Measurements from ENCODE around the gene POM121L2. TPM values are rescaled to one million over a fixed set of nuclear protein-coding genes. Genes with fewer than 3 reads are reported as not detected.

Gene POM121L2
- total and polyA plus RNA-seq, 2 of the 13 experiments (the other 11 are each of a cell fraction or from before 2014, with no cell fraction given) = not detected

DNA sequence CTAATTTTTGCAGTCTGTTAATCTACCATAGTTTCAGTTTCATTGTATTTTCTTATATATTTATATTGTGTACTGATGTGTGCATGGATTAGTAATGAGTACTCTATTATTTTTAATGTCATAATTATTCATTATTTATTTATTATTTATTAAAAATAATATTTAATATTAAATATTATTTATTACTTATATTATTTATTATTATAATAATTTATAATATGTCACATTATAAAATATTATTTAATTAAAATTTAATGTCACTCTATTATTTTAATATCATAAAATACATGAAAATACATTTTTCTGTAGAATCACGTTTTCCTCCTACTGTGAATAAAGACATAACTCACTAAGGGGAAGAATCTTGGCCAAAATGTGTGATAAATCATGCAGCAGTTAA, 30.5 kb downstream of the POM121L2 start (continued):
- TF ChIP-seq RXRA (CRISPR knock-in tag; IDR thresholded peaks at IDR 0.05) (no peak), YEATS2 (CRISPR knock-in tag; IDR thresholded peaks at IDR 0.05; ENCODE audit: borderline replicate concordance) (no peak), ZSCAN20 (CRISPR knock-in tag; IDR thresholded peaks at IDR 0.05; ENCODE audit: borderline replicate concordance) (no peak)
- TF ChIP-seq, protein P1, sequence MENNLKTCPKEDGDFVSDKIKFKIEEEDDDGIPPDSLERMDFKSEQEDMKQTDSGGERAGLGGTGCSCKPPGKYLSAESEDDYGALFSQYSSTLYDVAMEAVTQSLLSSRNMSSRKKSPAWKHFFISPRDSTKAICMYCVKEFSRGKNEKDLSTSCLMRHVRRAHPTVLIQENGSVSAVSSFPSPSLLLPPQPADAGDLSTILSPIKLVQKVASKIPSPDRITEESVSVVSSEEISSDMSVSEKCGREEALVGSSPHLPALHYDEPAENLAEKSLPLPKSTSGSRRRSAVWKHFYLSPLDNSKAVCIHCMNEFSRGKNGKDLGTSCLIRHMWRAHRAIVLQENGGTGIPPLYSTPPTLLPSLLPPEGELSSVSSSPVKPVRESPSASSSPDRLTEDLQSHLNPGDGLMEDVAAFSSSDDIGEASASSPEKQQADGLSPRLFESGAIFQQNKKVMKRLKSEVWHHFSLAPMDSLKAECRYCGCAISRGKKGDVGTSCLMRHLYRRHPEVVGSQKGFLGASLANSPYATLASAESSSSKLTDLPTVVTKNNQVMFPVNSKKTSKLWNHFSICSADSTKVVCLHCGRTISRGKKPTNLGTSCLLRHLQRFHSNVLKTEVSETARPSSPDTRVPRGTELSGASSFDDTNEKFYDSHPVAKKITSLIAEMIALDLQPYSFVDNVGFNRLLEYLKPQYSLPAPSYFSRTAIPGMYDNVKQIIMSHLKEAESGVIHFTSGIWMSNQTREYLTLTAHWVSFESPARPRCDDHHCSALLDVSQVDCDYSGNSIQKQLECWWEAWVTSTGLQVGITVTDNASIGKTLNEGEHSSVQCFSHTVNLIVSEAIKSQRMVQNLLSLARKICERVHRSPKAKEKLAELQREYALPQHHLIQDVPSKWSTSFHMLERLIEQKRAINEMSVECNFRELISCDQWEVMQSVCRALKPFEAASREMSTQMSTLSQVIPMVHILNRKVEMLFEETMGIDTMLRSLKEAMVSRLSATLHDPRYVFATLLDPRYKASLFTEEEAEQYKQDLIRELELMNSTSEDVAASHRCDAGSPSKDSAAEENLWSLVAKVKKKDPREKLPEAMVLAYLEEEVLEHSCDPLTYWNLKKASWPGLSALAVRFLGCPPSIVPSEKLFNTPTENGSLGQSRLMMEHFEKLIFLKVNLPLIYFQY (CRISPR knock-in tag; IDR thresholded peaks at IDR 0.05; ENCODE audit: borderline replicate concordance) = no peak

DNA sequence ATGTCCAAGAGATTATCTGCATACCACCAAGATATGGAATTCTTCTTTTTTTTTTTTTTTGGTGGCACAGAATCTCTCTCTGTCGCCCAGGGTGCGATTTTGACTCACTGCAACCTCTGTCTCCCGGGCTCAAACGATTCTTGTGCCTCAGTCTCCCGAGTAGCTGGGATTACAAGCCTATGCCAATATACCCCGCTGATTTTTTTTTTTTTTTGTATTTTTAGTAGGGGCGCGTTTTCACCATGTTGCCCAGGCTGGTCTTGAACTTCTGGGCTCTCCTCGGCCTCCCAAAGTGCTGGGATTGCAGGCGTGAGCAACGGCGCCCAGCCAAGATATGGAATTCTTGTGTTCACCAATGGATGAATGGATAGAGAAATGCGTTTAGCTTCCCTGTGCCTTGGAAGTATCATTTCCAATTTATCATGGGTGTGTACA, 31.0 kb downstream of the POM121L2 start:
- Histone ChIP-seq H3K9ac (ENCODE audit: insufficient read depth, low read depth, low read length) (no peak overlapping the region), H3K27me3 (ENCODE audit: control insufficient read depth in 1 of 2, insufficient read depth in 2 of 2, low read length in 2 of 2) (peaks cover 0 to 28% of the 10 kb centered on the region in 2 experiments; a peak in 2 of 5 replicates), H2AFZ (ENCODE audit: low read length) (no peak overlapping the region), H3K4me2 (ENCODE audit: low read depth, low read length) (peak overlapping the region; percentile 90), H3K9me3 (ENCODE audit: low read length) (no peaks in the 10 kb centered on the region), H3K4me1 (ENCODE audit: insufficient read depth, low read length) (peaks cover 24% of the 10 kb centered on the region), H3K4me3 (replicated peaks in 1 of 3; ENCODE audit: insufficient read depth in 1 of 3, low read depth in 2 of 3, low read length in 3 of 3) (peak overlapping the region; percentile 53 to 80 (median 71)), H3K36me3 (replicated peaks in 1 of 2; ENCODE audit: control insufficient read depth in 1 of 2, insufficient read depth in 2 of 2, low read length in 2 of 2) (no peaks in the 10 kb centered on the region), H3K27ac (ENCODE audit: extremely low read length, insufficient read depth, low read length) (no peak overlapping the region), H3K79me2 (ENCODE audit: insufficient read depth, low read length) (no peaks in the 10 kb centered on the region), H4K20me1 (ENCODE audit: insufficient read depth, low read length) (no peaks in the 10 kb centered on the region)
- intact Hi-C loops (cut with micrococcal nuclease; ENCODE audit: unreplicated experiment) = no loop called here
- WGBS (ENCODE audit: low lambda C conversion rate) = 5% methylated on average over 13 of the region's 13 CpGs
- in situ Hi-C loops (cut with HindIII; ENCODE audit: extremely low pct_ligation_motif_present, low pct_unique_long_range_greater_than_20kb) = no loop called here
- ATAC-seq (no peak; the same call in 2 of the 3 replicates), FAIRE-seq (peak; percentile 4), DNase-seq (ENCODE audit: low spot score) (no peak)
- POLR2A ChIA-PET = no interaction called here
- BruUV-seq (replicated peaks) = no TSS peak
- CTCF ChIA-PET (ENCODE audit: low intra/inter-chr PET ratio, low total read pairs) = no interaction called here
- TF ChIP-seq GATAD1 (CRISPR knock-in tag; IDR thresholded peaks at IDR 0.05) (no peak), SRSF4 (IDR thresholded peaks at IDR 0.05; ENCODE audit: low read depth, low read length, poor library complexity, severe bottlenecking) (no peak), HNRNPUL1 (IDR thresholded peaks at IDR 0.05; ENCODE audit: low read depth, low read length) (no peak), ZFP62 (CRISPR knock-in tag; IDR thresholded peaks at IDR 0.05) (no peak), YY1 (IDR thresholded peaks at IDR 0.05; ENCODE audit: insufficient read depth, insufficient replicate concordance, low read depth, low read length) (no peak), PCBP2 (optimal IDR thresholded peaks at IDR 0.05; ENCODE audit: low read depth, low read length, poor library complexity, severe bottlenecking) (no peak), PITX1 (CRISPR knock-in tag; IDR thresholded peaks at IDR 0.05) (no peak), MTF1 (CRISPR knock-in tag; IDR thresholded peaks at IDR 0.05) (no peak)
- TF ChIP-seq, protein P2, sequence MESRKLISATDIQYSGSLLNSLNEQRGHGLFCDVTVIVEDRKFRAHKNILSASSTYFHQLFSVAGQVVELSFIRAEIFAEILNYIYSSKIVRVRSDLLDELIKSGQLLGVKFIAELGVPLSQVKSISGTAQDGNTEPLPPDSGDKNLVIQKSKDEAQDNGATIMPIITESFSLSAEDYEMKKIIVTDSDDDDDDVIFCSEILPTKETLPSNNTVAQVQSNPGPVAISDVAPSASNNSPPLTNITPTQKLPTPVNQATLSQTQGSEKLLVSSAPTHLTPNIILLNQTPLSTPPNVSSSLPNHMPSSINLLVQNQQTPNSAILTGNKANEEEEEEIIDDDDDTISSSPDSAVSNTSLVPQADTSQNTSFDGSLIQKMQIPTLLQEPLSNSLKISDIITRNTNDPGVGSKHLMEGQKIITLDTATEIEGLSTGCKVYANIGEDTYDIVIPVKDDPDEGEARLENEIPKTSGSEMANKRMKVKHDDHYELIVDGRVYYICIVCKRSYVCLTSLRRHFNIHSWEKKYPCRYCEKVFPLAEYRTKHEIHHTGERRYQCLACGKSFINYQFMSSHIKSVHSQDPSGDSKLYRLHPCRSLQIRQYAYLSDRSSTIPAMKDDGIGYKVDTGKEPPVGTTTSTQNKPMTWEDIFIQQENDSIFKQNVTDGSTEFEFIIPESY (CRISPR knock-in tag; IDR thresholded peaks at IDR 0.05) = no peak
- TF ChIP-seq, protein P3, sequence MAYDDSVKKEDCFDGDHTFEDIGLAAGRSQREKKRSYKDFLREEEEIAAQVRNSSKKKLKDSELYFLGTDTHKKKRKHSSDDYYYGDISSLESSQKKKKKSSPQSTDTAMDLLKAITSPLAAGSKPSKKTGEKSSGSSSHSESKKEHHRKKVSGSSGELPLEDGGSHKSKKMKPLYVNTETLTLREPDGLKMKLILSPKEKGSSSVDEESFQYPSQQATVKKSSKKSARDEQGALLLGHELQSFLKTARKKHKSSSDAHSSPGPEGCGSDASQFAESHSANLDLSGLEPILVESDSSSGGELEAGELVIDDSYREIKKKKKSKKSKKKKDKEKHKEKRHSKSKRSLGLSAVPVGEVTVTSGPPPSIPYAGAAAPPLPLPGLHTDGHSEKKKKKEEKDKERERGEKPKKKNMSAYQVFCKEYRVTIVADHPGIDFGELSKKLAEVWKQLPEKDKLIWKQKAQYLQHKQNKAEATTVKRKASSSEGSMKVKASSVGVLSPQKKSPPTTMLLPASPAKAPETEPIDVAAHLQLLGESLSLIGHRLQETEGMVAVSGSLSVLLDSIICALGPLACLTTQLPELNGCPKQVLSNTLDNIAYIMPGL (CRISPR knock-in tag; IDR thresholded peaks at IDR 0.05; ENCODE audit: borderline replicate concordance in 1 of 2, low read depth in 1 of 2) = no peak

All from HepG2 (cell line).